RWPE1 (cell line): ENCODE results near the gene MAP9.

Experiments used
- CTCF ChIA-PET: fragments of 350-600 bp; sonication (Branson Sonifier 250); formaldehyde crosslinking; extraction: SDS; loops from one replicate; lab custom pipeline; 2021; lab: Yijun Ruan, JAX
- POLR2A ChIA-PET: fragments of 400-600 bp; formaldehyde crosslinking; extraction: SDS; loops from one replicate; lab custom pipeline; 2020; ENCODE audit warnings: antibody characterized with exemption; ENCODE audit not compliant: low non-redundant PET; lab: Yijun Ruan, JAX
- DNase-seq: peaks from one replicate; pipeline ENCODE4 v3.0.0; 2012; ENCODE audit warnings: low spot score
- H3K27ac ChIP-seq: fragments of 450-650 bp; 2 replicates; pipeline ENCODE4 v1.5.1; 2017
- CTCF ChIP-seq: fragments of 450-650 bp; conservative IDR thresholded peaks from 2 replicates; pipeline ENCODE4 v1.5.1; 2017; ENCODE audit warnings: low read depth, mild to moderate bottlenecking

Gene MAP9

GRCh38 chr4:155307731-155308277 lies 69.0 kb downstream of the MAP9 start:
- POLR2A ChIA-PET = no interaction called here
- no peak for TF ChIP-seq CTCF
- H3K27ac ChIP-seq = no peak overlapping the region
- DNase-seq = no peak
- CTCF ChIA-PET = no interaction called here

GRCh38 chr4:155305619-155306018 lies 71.1 kb downstream of the MAP9 start:
- no peak for DNase-seq
- POLR2A ChIA-PET = no interaction called here
- H3K27ac ChIP-seq = no peak overlapping the region
- no peak for TF ChIP-seq CTCF
- CTCF ChIA-PET = no interaction called here

GRCh38 chr4:155304375-155304774 lies 72.4 kb downstream of the MAP9 start:
- CTCF ChIA-PET = no interaction called here
- POLR2A ChIA-PET = no interaction called here
- TF ChIP-seq CTCF = no peak
- no peak overlapping the region for H3K27ac ChIP-seq
- DNase-seq = peak; percentile 0

- no peak for DNase-seq
- CTCF ChIA-PET = no interaction called here
- TF ChIP-seq CTCF = no peak
- H3K27ac ChIP-seq = no peak overlapping the region
- POLR2A ChIA-PET = no interaction called here
Observed at GRCh38 chr4:155299103-155299502, 77.7 kb downstream of the MAP9 start.
